A673 (cell line): Measurements from ENCODE around the gene UBAP2L.

Source experiments
- CTCF ChIP-seq: fragments of 300-800, 200-600 bp; sonication (generic); conservative IDR thresholded peaks from 2 replicates; pipeline ENCODE4 v1.5.1; 2017; ENCODE audit warnings: low read depth, mild to moderate bottlenecking, antibody characterized with exemption, low read length, moderate library complexity, mixed read lengths
- EZH2 ChIP-seq: fragments of 200-600 bp; sonication (generic); IDR thresholded peaks from 2 replicates; pipeline ENCODE4 v1.6.1; 2017; ENCODE audit warnings: borderline replicate concordance, low read depth, mild to moderate bottlenecking, mixed read lengths, antibody characterized with exemption, low read length; ENCODE audit not compliant: poor library complexity, severe bottlenecking

- no peak for TF ChIP-seq CTCF
- TF ChIP-seq EZH2, result no peak
Observed at GRCh38 chr1:154186852-154187501, 33.8 kb upstream of the UBAP2L start.
